HepG2 (cell line): ENCODE data around the gene CENPM. TPM values are rescaled to one million over a fixed set of nuclear protein-coding genes. Genes with fewer than 3 reads are reported as not detected.
A peak's percentile ranks its signal among the peaks of the same experiment; 100 is the strongest.

Source experiments
- ARNT ChIP-seq: fragments of 450-650 bp; IDR thresholded peaks from 2 replicates; pipeline ENCODE4 v1.6.1; 2017
- CHD2 ChIP-seq: IDR thresholded peaks from 2 replicates; pipeline ENCODE4 v1.6.1; 2011; ENCODE audit warnings: low read depth, low read length, improper control_type of control experiment
- DNMT1 ChIP-seq: sonication (generic); formaldehyde crosslinking; IDR thresholded peaks from 2 replicates; pipeline ENCODE4 v1.5.1; 2020; ENCODE audit warnings: mild to moderate bottlenecking, missing genetic modification reagents
- HMGXB3 ChIP-seq: sonication (generic); formaldehyde crosslinking; IDR thresholded peaks from 2 replicates; pipeline ENCODE4 v1.4.0; 2020; ENCODE audit warnings: missing genetic modification reagents, borderline replicate concordance
- JUN ChIP-seq: sonication (generic); formaldehyde crosslinking; IDR thresholded peaks from 2 replicates; pipeline ENCODE4 v1.4.0; 2020; ENCODE audit warnings: mild to moderate bottlenecking, missing genetic modification reagents
- REXO4 ChIP-seq: sonication (generic); formaldehyde crosslinking; IDR thresholded peaks from 2 replicates; pipeline ENCODE4 v1.8.0; 2022; ENCODE audit warnings: missing genetic modification reagents, mild to moderate bottlenecking, borderline replicate concordance
- STAG1 ChIP-seq: sonication (generic); formaldehyde crosslinking; IDR thresholded peaks from 2 replicates; pipeline ENCODE4 v1.4.0; 2020; ENCODE audit warnings: missing genetic modification reagents
- U2AF2 ChIP-seq: fragments of 200-400 bp; formaldehyde crosslinking; IDR thresholded peaks from 2 replicates; pipeline ENCODE4 v1.6.1; 2017; ENCODE audit warnings: low read depth, mild to moderate bottlenecking, low read length
- ZBTB21 ChIP-seq: sonication (generic); formaldehyde crosslinking; IDR thresholded peaks from 2 replicates; pipeline ENCODE4 v1.4.0; 2020; ENCODE audit warnings: missing genetic modification reagents
- ZNF773 ChIP-seq: sonication (generic); formaldehyde crosslinking; IDR thresholded peaks from 2 replicates; pipeline ENCODE4 v1.4.0; 2020; ENCODE audit warnings: missing genetic modification reagents, borderline replicate concordance
- ZNF841 ChIP-seq: sonication (generic); formaldehyde crosslinking; IDR thresholded peaks from 2 replicates; pipeline ENCODE4 v1.8.1; 2023; ENCODE audit warnings: missing genetic modification reagents, borderline replicate concordance
- polyA plus RNA-seq, 8 experiments: library from polyadenylated mRNA; depleted of rRNA in 3 of 8; stranded (reverse) in 7 of 8; unstranded in 1 of 8; fragments of >200 nt; fragmentation: Illumina TruSeq in 4 of 8; extraction: Trizol in 4 of 8; gene quantifications; 2 replicates each; pipeline versions ENCODE4 v1.2.1 to v1.2.3, GENCODE V29; 2011 to 2016; ENCODE audit warnings: low read depth in 4 of 8, missing spikeins in 1 of 8, mixed read lengths in 1 of 8; ENCODE audit not compliant: insufficient read depth in 1 of 8
- total RNA-seq, 5 experiments: library from RNA; depleted of rRNA; stranded (reverse); fragments of >200 nt; fragmentation: Illumina TruSeq; extraction: Trizol; gene quantifications; 2 replicates each; pipeline ENCODE4 v1.2.3, GENCODE V29; 2016; ENCODE audit warnings: low read depth in 1 of 5
- TF ChIP-seq, protein P1 (sequence below), 2 experiments: fragments of 450-650 bp in 1 of 2; sonication (generic) in 1 of 2; formaldehyde crosslinking in 1 of 2; IDR thresholded peaks; 2 replicates each; pipeline versions ENCODE4 v1.6.1 to v1.8.0; 2016 to 2022; ENCODE audit warnings: antibody characterized with exemption in 1 of 2, mild to moderate bottlenecking in 1 of 2, missing genetic modification reagents in 1 of 2
- TF ChIP-seq, protein P2 (sequence below): sonication (generic); formaldehyde crosslinking; IDR thresholded peaks from 2 replicates; pipeline ENCODE4 v1.5.0; 2020; ENCODE audit warnings: missing genetic modification reagents

The CENPM gene
- total and polyA plus RNA-seq, 2 of the 13 experiments (the other 11 are each of a cell fraction or from before 2014, with no cell fraction given): 11.2 to 37.3 TPM

DNA sequence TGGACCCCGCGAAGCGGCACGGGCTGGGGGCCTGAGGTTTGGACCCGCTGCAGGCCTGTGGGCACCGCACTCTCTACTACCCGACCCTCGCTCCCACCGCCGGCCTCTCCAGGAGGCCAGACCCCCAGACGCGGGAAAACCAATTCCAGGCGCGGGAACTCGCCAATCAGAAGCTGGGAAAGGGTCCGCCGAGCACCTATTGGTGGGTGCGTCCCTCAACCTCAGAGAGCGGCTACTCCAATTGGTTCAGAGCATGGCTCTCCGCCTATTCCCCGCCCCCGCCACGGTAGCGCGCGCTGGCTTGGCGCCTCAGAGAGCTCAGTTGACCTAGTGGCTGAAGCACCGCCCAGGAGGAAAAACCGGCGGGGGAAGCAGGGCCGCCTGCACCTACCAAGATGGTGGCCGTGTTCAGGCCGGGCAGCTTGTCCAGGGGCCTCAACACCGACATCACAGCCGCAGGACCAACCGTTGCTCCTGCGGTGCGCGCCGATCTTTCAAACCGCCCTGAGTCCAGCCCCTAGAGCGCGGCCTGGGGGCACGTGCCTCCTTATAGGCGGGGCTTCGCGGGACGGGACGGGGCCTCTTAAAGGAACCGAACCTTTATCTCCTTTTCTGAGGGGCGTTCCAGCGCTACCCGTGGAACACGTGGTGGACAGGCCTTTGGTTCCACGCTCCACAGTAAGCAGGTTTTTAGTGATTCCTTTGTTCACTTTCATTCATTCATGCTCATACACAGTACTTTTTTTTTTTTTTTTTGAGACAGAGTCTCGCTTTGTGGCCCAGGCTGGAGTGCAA lies at the start of gene CENPM (continued):
- TF ChIP-seq HMGXB3 (no peak), ZNF841 (no peak), ARNT (no peak), CHD2 (0 out of 2 replicates have a peak, but pooled peaks have one; percentile 31), DNMT1 (no peak), STAG1 (CRISPR knock-in tag) (no peak), JUN (CRISPR knock-in tag) (0 out of 2 replicates have a peak, but pooled peaks have one; percentile 82), REXO4 (CRISPR knock-in tag) (peak; percentile 90; the same call in 1 of the 2 replicates), U2AF2 (no peak), ZBTB21 (CRISPR knock-in tag) (no peak), ZNF773 (CRISPR knock-in tag) (no peak)
- TF ChIP-seq, protein P1, sequence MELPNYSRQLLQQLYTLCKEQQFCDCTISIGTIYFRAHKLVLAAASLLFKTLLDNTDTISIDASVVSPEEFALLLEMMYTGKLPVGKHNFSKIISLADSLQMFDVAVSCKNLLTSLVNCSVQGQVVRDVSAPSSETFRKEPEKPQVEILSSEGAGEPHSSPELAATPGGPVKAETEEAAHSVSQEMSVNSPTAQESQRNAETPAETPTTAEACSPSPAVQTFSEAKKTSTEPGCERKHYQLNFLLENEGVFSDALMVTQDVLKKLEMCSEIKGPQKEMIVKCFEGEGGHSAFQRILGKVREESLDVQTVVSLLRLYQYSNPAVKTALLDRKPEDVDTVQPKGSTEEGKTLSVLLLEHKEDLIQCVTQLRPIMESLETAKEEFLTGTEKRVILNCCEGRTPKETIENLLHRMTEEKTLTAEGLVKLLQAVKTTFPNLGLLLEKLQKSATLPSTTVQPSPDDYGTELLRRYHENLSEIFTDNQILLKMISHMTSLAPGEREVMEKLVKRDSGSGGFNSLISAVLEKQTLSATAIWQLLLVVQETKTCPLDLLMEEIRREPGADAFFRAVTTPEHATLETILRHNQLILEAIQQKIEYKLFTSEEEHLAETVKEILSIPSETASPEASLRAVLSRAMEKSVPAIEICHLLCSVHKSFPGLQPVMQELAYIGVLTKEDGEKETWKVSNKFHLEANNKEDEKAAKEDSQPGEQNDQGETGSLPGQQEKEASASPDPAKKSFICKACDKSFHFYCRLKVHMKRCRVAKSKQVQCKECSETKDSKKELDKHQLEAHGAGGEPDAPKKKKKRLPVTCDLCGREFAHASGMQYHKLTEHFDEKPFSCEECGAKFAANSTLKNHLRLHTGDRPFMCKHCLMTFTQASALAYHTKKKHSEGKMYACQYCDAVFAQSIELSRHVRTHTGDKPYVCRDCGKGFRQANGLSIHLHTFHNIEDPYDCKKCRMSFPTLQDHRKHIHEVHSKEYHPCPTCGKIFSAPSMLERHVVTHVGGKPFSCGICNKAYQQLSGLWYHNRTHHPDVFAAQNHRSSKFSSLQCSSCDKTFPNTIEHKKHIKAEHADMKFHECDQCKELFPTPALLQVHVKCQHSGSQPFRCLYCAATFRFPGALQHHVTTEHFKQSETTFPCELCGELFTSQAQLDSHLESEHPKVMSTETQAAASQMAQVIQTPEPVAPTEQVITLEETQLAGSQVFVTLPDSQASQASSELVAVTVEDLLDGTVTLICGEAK (IDR thresholded peaks at IDR 0.05): no peak
- TF ChIP-seq, protein P1 (CRISPR knock-in tag; IDR thresholded peaks at IDR 0.05): peak; percentile 44
- TF ChIP-seq, protein P2, sequence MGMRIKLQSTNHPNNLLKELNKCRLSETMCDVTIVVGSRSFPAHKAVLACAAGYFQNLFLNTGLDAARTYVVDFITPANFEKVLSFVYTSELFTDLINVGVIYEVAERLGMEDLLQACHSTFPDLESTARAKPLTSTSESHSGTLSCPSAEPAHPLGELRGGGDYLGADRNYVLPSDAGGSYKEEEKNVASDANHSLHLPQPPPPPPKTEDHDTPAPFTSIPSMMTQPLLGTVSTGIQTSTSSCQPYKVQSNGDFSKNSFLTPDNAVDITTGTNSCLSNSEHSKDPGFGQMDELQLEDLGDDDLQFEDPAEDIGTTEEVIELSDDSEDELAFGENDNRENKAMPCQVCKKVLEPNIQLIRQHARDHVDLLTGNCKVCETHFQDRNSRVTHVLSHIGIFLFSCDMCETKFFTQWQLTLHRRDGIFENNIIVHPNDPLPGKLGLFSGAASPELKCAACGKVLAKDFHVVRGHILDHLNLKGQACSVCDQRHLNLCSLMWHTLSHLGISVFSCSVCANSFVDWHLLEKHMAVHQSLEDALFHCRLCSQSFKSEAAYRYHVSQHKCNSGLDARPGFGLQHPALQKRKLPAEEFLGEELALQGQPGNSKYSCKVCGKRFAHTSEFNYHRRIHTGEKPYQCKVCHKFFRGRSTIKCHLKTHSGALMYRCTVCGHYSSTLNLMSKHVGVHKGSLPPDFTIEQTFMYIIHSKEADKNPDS (CRISPR knock-in tag): peak; percentile 70; the same call in 1 of the 2 replicates
